Measurements from ENCODE around the gene GRM4. TPM values are rescaled to one million over a fixed set of nuclear protein-coding genes. Genes with fewer than 3 reads are reported as not detected.
A peak's percentile ranks its signal among the peaks of the same experiment; 100 is the strongest.

GRM4 gene
- total RNA-seq, 1 experiment from 2014 or later = not detected

- H3K27me3 ChIP-seq = no peaks in the 10 kb centered on the region
- DNase-seq = no peak
- H3K36me3 ChIP-seq = no peaks in the 10 kb centered on the region
- H3K9me3 ChIP-seq = no peaks in the 10 kb centered on the region
- H3K4me3 ChIP-seq = no peak overlapping the region
Measured at GRCh38 chr6:34102696-34103095, 43.2 kb downstream of the GRM4 start.

DNA sequence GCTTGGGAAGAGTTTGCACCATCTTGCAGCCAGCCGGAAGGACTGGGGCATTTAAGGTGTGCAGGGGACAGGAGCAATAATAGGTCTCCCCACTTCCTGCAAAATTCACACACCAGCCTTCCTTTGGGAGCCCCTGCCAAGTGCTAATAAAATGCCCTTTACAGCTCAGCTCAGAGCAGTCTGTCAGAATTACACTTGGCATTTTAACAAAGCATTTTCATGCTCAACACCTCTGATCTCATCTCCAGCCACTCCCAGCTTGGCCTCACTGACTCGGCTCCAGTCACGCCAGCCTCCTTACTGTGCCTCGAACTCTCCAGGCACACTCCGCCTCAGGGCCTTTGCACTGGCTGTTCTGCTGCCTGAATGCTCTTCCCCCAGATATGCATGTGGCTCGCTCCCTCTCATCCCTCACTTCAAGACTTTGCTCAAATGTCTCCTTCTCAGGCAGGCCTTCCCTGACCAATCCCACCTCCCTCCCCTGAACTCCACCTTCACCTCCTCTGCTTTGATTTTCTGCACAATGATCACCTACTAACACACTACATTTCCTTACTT is 43.7 kb downstream of the GRM4 start:
- peak; percentile 29 for DNase-seq
- no peaks in the 10 kb centered on the region for H3K36me3 ChIP-seq
- H3K27me3 ChIP-seq = no peaks in the 10 kb centered on the region
- H3K9me3 ChIP-seq = no peaks in the 10 kb centered on the region
- no peak overlapping the region for H3K4me3 ChIP-seq

- DNase-seq = no peak
- Histone ChIP-seq H3K27me3 (no peaks in the 10 kb centered on the region), H3K36me3 (no peaks in the 10 kb centered on the region), H3K9me3 (no peaks in the 10 kb centered on the region), H3K4me3 (no peak overlapping the region)
Measured at GRCh38 chr6:34100788-34101187, 45.1 kb downstream of the GRM4 start.

DNA sequence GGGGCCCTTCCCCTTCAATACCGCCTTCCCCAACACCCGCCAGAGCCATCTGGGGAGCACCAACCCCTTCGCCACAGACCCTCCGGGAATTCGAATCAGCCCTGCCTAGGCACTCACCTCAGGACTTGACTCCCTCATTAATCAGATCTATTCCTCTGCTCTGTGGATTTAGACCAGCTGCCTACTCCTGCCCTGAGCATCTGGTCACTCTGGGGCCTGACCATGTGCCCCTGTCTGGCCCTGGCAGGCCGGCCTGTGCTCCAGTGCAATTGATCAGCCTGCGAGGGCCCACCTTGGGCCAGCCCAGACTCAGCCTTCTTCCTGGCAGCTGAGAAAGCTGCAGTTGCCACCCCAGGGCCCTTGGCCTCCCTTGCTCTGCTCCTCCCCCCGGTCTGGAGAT is 46.0 kb downstream of the GRM4 start:
- Histone ChIP-seq H3K4me3 (no peak overlapping the region), H3K27me3 (no peaks in the 10 kb centered on the region), H3K9me3 (no peaks in the 10 kb centered on the region), H3K36me3 (no peaks in the 10 kb centered on the region)
- no peak for DNase-seq

GRCh38 chr6:34098045-34098936 is 47.6 kb downstream of the GRM4 start:
- no peak for DNase-seq
- H3K27me3 ChIP-seq = no peaks in the 10 kb centered on the region

GRCh38 chr6:34096814-34097213 is 49.1 kb downstream of the GRM4 start:
- no peak overlapping the region for H3K4me3 ChIP-seq
- H3K9me3 ChIP-seq = no peaks in the 10 kb centered on the region
- H3K27me3 ChIP-seq = no peaks in the 10 kb centered on the region
- DNase-seq = no peak
- no peaks in the 10 kb centered on the region for H3K36me3 ChIP-seq

More at GRCh38 chr6:34098045-34098936, 47.6 kb downstream of the GRM4 start:
- Histone ChIP-seq H3K4me3 (no peak overlapping the region), H3K36me3 (no peaks in the 10 kb centered on the region), H3K9me3 (no peaks in the 10 kb centered on the region)

DNA sequence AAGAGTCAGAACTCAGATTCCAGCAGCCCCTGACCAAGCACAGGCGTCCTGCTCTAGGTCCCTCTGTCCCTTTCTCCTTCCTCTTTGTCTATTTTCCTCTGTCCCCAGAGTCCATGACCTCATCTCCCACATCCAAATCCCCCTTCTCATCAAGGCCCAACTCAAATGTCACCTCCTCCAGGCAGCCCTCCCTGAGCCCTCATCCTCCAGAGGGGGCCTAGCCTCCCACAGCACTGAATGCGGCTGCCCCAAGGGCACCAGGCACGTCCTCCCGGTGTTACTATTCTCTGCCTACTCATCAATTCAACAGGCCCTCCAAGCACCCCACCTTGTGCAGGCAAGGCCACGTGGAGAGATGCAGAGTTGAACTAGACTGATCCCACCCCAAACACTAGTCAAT is 49.7 kb downstream of the GRM4 start:
- Histone ChIP-seq H3K36me3 (no peaks in the 10 kb centered on the region), H3K27me3 (no peaks in the 10 kb centered on the region), H3K4me3 (no peak overlapping the region), H3K9me3 (no peaks in the 10 kb centered on the region)
- no peak for DNase-seq

GRCh38 chr6:34095741-34096140 is 50.1 kb downstream of the GRM4 start:
- Histone ChIP-seq H3K36me3 (no peaks in the 10 kb centered on the region), H3K27me3 (no peaks in the 10 kb centered on the region), H3K4me3 (no peak overlapping the region), H3K9me3 (no peaks in the 10 kb centered on the region)
- DNase-seq = no peak

DNA sequence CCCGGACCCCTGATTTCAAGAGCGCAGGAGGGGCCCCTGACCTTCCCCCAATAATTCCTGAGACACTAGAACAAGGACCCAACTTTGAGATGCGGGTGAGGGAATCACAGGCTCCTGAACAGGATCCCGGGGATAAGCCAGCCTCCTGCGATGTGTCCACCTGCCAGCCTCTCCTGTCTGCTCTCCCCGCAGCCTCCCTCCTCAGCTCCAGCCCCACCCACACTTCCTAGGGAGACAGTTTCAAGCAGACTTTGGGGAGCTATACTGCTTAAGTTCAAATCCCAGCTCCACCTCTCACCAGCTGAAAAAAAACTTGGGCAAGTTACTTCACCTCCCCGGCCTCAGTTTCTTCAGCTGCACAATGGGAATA is 50.8 kb downstream of the GRM4 start:
- no peaks in the 10 kb centered on the region for H3K9me3 ChIP-seq
- H3K36me3 ChIP-seq = no peaks in the 10 kb centered on the region
- H3K4me3 ChIP-seq = no peak overlapping the region
- no peak for DNase-seq
- no peaks in the 10 kb centered on the region for H3K27me3 ChIP-seq

DNA sequence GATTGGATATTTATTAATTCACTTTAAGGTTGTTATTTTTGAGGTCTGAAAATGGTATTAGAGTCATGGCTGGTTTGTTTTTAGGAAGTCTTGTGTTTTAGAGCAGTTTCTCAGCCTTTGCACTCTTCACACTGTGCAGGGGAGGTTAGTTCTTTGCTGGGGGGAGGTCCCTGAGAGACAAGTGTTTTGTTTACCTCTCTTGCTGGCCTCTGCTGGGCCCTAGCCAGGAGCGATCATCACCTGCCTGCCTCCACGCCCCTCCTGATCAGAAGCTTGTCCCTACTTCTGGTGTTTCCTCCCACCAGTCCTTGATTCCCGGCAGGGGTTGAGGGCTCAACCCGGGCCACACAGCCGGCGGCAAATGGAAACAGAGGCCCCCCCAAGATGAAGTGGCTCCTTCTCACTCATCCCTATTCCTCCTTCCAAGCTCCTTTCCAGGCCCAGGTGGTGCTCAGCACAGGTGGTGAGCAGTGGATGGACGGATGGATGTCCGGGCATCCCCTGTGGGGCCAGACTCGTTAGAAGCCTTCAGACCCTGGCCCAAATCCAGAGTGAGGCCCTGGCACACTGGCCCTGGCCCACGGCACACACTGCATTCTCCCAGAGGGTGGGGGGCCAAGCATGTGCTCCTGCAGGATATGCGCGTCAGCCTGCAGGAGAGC is 51.3 kb downstream of the GRM4 start:
- no peak overlapping the region for H3K4me3 ChIP-seq
- no peaks in the 10 kb centered on the region for H3K36me3 ChIP-seq
- no peaks in the 10 kb centered on the region for H3K9me3 ChIP-seq
- H3K27me3 ChIP-seq = no peaks in the 10 kb centered on the region
- no peak for DNase-seq

- Histone ChIP-seq H3K9me3 (no peaks in the 10 kb centered on the region), H3K36me3 (no peaks in the 10 kb centered on the region)
Measured at GRCh38 chr6:34093854-34094430, 51.9 kb downstream of the GRM4 start.

DNA sequence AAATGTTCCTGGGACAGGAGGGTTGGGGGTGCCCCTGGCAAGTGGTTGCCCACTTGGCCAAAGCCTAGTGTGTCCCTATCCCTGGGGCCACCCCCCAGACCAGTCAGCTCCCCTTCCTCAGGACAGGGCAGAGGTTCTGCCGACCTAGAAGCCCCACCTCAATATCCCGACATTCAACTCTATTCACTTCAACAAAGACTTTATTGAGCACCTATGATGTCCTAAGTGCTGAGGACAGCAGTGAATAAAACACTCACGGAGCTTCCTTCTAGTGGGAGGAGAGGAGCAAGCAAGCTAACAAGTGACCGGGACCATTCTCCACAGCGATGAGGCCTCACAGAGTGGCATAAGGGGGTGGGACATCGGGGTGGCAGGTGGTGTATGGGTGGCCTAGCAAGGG is 52.7 kb downstream of the GRM4 start:
- Histone ChIP-seq H3K4me3 (no peak overlapping the region), H3K27me3 (no peaks in the 10 kb centered on the region), H3K9me3 (no peaks in the 10 kb centered on the region), H3K36me3 (no peaks in the 10 kb centered on the region)
- DNase-seq = no peak

More at GRCh38 chr6:34093854-34094430, 51.9 kb downstream of the GRM4 start:
- Histone ChIP-seq H3K27me3 (no peaks in the 10 kb centered on the region), H3K4me3 (no peak overlapping the region)
- no peak for DNase-seq

GRCh38 chr6:34092631-34093030 is 53.3 kb downstream of the GRM4 start:
- Histone ChIP-seq H3K4me3 (no peak overlapping the region), H3K9me3 (no peaks in the 10 kb centered on the region), H3K27me3 (no peaks in the 10 kb centered on the region), H3K36me3 (no peaks in the 10 kb centered on the region)
- no peak for DNase-seq

DNA sequence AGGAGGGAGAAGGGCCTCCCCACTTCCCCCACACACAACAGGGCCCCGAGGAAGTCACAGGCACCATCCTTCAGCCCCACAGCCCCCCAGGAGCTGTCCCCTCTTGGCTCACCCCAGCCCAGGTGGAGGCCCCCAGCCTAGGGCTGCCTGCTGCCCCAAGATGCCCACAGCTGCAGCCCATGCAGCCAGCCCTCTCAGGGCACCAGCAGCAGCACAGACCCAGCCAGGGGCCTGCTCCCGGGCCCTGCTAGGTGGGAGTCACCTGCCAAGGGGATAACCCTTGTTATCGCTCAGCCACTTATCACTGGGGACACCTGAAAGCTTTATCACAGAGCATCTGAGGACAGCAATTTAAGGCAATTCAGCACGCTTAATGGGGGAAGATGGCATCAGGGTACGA is 55.0 kb downstream of the GRM4 start:
- no peaks in the 10 kb centered on the region for H3K36me3 ChIP-seq
- no peaks in the 10 kb centered on the region for H3K9me3 ChIP-seq
- H3K4me3 ChIP-seq = no peak overlapping the region
- no peak for DNase-seq
- no peaks in the 10 kb centered on the region for H3K27me3 ChIP-seq

DNA sequence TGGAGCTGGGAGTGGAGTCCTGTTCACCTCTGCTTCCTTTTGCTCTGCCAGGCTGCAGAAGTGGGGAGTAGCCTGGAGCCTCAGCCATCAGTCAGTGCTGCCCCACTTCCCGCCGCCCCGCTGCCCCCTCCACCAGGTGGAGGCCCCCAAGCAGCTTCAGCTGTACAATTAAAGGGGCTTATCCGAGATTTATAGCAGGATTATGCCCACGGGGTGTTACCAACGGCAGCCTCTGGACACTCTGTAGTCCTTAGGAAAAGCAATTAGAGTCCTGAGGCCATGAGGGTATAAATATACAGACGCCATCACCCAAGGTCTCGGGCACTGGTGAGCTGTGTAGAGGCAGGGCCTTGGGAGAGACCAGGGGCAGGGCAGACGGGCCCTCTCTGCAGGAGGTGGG is 55.4 kb downstream of the GRM4 start:
- no peak for DNase-seq
- no peaks in the 10 kb centered on the region for H3K36me3 ChIP-seq
- no peaks in the 10 kb centered on the region for H3K27me3 ChIP-seq
- H3K4me3 ChIP-seq = no peak overlapping the region
- H3K9me3 ChIP-seq = no peaks in the 10 kb centered on the region

DNA sequence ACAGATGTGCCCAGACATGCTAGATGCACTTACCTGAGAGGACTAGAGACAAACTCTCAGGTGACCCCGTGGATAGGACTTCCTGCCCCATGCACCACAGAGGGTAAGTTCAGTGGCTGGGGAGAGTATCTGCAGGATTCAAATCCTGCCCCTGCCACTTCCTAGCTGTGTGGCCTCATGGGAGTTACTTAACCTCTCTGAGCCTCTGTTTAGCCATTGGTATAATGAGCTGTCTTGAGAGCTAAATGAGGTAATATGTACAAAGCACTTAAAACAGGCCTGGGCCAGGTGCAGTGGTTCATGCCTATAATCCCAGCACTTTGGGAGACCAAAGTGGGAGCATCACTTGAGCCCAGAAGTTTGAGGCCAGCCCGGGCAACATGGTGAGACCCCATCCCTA is 59.3 kb downstream of the GRM4 start:
- Histone ChIP-seq H3K4me3 (no peak overlapping the region), H3K9me3 (no peaks in the 10 kb centered on the region), H3K27me3 (no peaks in the 10 kb centered on the region), H3K36me3 (no peaks in the 10 kb centered on the region)
- no peak for DNase-seq

DNA sequence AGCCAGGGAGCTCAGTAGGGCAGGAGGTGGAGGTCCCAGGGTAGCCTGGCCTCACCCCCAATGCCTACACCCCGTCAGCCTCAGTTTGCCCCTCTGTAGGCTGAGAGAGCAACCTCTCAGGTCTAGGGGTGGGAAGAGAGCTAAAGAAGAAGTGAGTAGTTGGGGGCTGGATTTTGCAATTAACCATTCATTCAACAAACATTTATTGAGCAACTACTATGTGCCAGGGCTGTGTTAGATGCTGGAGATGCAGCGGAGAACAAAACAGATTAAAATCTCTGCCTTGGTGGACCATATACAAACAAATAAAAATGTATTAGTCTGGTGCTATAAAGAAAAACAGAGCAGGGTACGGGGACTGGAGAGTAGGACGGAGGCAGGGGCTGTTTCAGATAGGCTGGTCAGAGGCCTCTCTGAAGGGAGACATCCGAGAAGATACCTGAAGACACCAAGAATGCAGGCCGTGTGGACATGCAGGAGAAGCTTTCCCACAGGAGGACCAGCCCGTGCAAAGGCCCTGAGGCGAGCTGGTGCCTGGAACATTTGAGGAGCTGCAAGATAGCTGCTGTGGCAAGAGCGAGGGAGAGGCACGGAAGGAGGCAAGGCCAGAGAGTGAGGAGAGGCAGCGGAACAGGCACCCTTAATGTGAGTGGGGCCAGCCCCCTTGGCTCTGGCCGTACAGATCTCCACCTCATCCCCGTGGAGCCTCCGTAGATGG is 60.3 kb downstream of the GRM4 start:
- Histone ChIP-seq H3K36me3 (no peaks in the 10 kb centered on the region), H3K4me3 (no peak overlapping the region), H3K9me3 (no peaks in the 10 kb centered on the region), H3K27me3 (no peaks in the 10 kb centered on the region)
- no peak for DNase-seq

All from MG63 (cell line).